SW480 (cell line): ENCODE data around the gene SCLY.

Source experiments
- DNase-seq: peaks from one replicate; pipeline ENCODE4 v3.0.0-alpha.2; 2016; ENCODE audit warnings: low spot score

The SCLY gene

GRCh38 chr2:238140721-238141540 is 80.1 kb downstream of the SCLY start:
- DNase-seq = no peak

GRCh38 chr2:238141541-238142318 is 80.9 kb downstream of the SCLY start:
- peak; percentile 77 for DNase-seq

GRCh38 chr2:238142382-238143205 is 81.8 kb downstream of the SCLY start:
- no peak for DNase-seq

- DNase-seq = peak; percentile 72
These were observed 82.6 kb downstream of the SCLY start for GRCh38 chr2:238143239-238143951.

GRCh38 chr2:238144262-238144661 is 83.5 kb downstream of the SCLY start:
- no peak for DNase-seq

GRCh38 chr2:238145046-238145445 is 84.2 kb downstream of the SCLY start:
- DNase-seq = no peak

- DNase-seq = peak; percentile 25
These were observed 85.0 kb downstream of the SCLY start for GRCh38 chr2:238145851-238146250.

- no peak for DNase-seq
These were observed 86.2 kb downstream of the SCLY start for GRCh38 chr2:238146884-238147544.

- no peak for DNase-seq
These were observed 88.2 kb downstream of the SCLY start for GRCh38 chr2:238148981-238149380.
